Common myeloid progenitor, CD34-positive (primary cell): ENCODE measurements around the gene FAM221A.
"Not testable (repeated sequence)": the region's sequence is repeated elsewhere in the genome, so short reads cannot be mapped to it uniquely, and the experiment has no call there.

ENCODE experiments used
- CTCF ChIA-PET: fragments of 350-600 bp; sonication (Branson Sonifier 250); formaldehyde crosslinking; loops from one replicate; lab custom pipeline; 2021; ENCODE audit warnings: antibody characterized with exemption; lab: Charles Lee
- POLR2A ChIA-PET: fragments of 350-600 bp; sonication (Branson Sonifier 250); formaldehyde crosslinking; loops from one replicate; lab custom pipeline; 2021; ENCODE audit warnings: antibody characterized with exemption; lab: Charles Lee
- DNase-seq, 3 donors: peaks; one replicate each; pipeline versions ENCODE4 v3.0.0 to v3.0.0-alpha.2; 2013
- H3K27ac ChIP-seq, 2 experiments: 1 replicate in 1 of 2; 2 replicates in 1 of 2; pipeline ENCODE4 v1.7.0; 2013; ENCODE audit warnings: inconsistent platforms in 2 of 2, low read length in 2 of 2, mild to moderate bottlenecking in 2 of 2, low read depth in 1 of 2, moderate library complexity in 1 of 2; ENCODE audit not compliant: severe bottlenecking in 2 of 2, insufficient read depth in 1 of 2, poor library complexity in 1 of 2
- H3K27me3 ChIP-seq, 5 experiments: replicated peaks in 2 of 5; 1 replicate in 3 of 5; 2 replicates in 2 of 5; pipeline versions ENCODE4 v1.6.1 to v1.7.0; 2013; ENCODE audit warnings: low read length in 4 of 5, mild to moderate bottlenecking in 2 of 5, moderate library complexity in 2 of 5, inconsistent platforms in 1 of 5; ENCODE audit not compliant: insufficient read depth in 5 of 5, control insufficient read depth in 4 of 5
- H3K36me3 ChIP-seq, 4 experiments: 1 replicate in 2 of 4; 2 replicates in 2 of 4; pipeline versions ENCODE4 v1.6.1 to v1.7.0; 2013; ENCODE audit warnings: low read length in 3 of 4, control low read depth in 1 of 4, mild to moderate bottlenecking in 1 of 4; ENCODE audit not compliant: control insufficient read depth in 4 of 4, insufficient read depth in 4 of 4
- H3K4me1 ChIP-seq, 4 experiments: 1 replicate in 3 of 4; 2 replicates in 1 of 4; pipeline versions ENCODE4 v1.6.1 to v1.7.1; 2013; ENCODE audit warnings: low read length in 3 of 4, mild to moderate bottlenecking in 3 of 4, control low read depth in 1 of 4, inconsistent platforms in 1 of 4, moderate library complexity in 1 of 4; ENCODE audit not compliant: control insufficient read depth in 4 of 4, insufficient read depth in 4 of 4; ENCODE audit errors: control extremely low read depth in 1 of 4
- H3K4me3 ChIP-seq, 7 experiments: 1 replicate in 4 of 7; 2 replicates in 3 of 7; pipeline versions ENCODE4 v1.5.1 to v1.7.0; 2013; ENCODE audit warnings: mild to moderate bottlenecking in 7 of 7, low read length in 6 of 7, moderate library complexity in 6 of 7, inconsistent platforms in 2 of 7, low read depth in 2 of 7, control low read depth in 1 of 7; ENCODE audit not compliant: insufficient read depth in 4 of 7, control insufficient read depth in 1 of 7; ENCODE audit errors: extremely low read depth in 1 of 7
- H3K9me3 ChIP-seq, 5 experiments: 1 replicate in 4 of 5; 2 replicates in 1 of 5; pipeline versions ENCODE4 v1.6.1 to v1.7.1; 2013; ENCODE audit warnings: low read length in 4 of 5, mild to moderate bottlenecking in 2 of 5, inconsistent platforms in 1 of 5, low read depth in 1 of 5, moderate library complexity in 1 of 5; ENCODE audit not compliant: control insufficient read depth in 4 of 5, insufficient read depth in 2 of 5; ENCODE audit errors: control extremely low read depth in 1 of 5
- WGBS: methylation state at CpG from one replicate; pipeline ENCODE4 v1.1.5; 2013; ENCODE audit not compliant: insufficient coverage; 5-methylcytosine and 5-hydroxymethylcytosine counted together

Gene FAM221A

DNA sequence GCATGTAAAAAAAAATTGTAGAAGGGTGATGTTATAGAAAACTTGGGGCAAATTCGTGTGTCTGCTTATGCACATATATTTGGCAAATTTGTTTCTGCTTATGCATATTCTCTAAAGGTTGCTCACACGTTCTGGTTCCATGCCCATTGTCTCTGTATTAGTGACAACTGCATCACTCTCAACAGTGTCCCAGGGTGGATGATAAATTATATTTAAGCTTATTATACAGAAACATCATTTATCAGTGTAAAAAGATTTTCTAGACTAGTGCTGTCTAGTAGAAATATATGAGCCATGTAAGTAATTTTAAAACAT is 34.1 kb downstream of the FAM221A start:
- no peaks in the 10 kb centered on the region for H3K36me3 ChIP-seq
- POLR2A ChIA-PET = no interaction called here
- H3K27ac ChIP-seq = no peak overlapping the region
- no peak for DNase-seq
- CTCF ChIA-PET = interaction anchor here (1.0 to 3.3 kb wide), 8 partner anchors 14 to 168 kb away, joined by 3 to 46 read pairs (median 8); partner anchors contain the start of gene FAM221A
- no peaks in the 10 kb centered on the region for H3K9me3 ChIP-seq
- WGBS = no CpG with 5 or more reads among the region's 2 CpGs
- H3K4me3 ChIP-seq = no peak overlapping the region
- H3K4me1 ChIP-seq = no peaks in the 10 kb centered on the region
- no peaks in the 10 kb centered on the region for H3K27me3 ChIP-seq

DNA sequence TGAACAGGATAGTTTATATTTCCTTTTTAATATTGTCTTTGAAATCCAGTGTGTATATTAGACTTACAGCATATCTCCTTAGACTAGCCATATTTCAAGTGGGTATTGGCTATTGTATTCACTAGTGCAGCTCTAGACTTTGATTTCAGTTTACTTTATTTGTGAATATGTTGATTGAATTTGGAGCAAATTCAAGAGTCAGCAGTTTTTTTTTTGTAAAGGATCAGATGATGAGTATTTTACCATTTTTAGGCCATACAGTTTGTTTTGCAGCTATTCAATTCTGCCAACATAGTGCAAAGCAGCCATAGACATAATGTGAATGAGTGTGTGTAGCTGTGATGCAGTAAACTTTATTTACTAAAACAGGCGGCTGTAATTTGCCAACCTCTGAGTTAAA is 34.6 kb downstream of the FAM221A start:
- Histone ChIP-seq H3K9me3 (no peaks in the 10 kb centered on the region), H3K27ac (no peak overlapping the region), H3K4me3 (no peak overlapping the region), H3K36me3 (no peaks in the 10 kb centered on the region), H3K27me3 (no peaks in the 10 kb centered on the region), H3K4me1 (no peaks in the 10 kb centered on the region)
- ChIA-PET CTCF (interaction anchor here (1.2 to 3.3 kb wide), 8 partner anchors 18 to 168 kb away, joined by 3 to 46 read pairs (median 8); partner anchors contain the start of gene FAM221A), POLR2A (no interaction called here)
- 100% methylated on average over 1 of the region's 1 CpG for WGBS
- no peak for DNase-seq

DNA sequence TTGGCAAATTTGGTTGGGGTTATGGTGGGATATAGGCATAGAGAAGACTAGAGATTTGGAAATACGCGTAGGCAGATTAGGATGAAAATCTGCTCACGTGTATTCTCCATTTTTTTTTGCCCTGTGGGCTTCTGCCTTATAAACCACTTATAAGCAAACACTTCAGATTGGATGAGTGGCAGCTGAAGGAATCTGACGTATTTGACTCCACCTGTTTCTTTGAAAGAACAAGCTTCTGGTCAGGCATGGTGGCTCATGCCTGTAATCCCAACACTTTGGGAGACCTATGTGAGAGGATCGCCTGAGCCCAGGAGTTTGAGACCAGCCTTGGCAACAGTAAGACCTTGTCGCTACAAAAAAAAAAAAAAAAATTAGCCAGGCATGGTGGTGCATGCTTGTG is 35.1 kb downstream of the FAM221A start:
- Histone ChIP-seq H3K4me3 (no peak overlapping the region), H3K27me3 (no peaks in the 10 kb centered on the region), H3K27ac (no peak overlapping the region), H3K36me3 (no peaks in the 10 kb centered on the region), H3K4me1 (no peaks in the 10 kb centered on the region), H3K9me3 (no peaks in the 10 kb centered on the region)
- DNase-seq = no peak
- CTCF ChIA-PET = interaction anchor here (0.6 to 3.3 kb wide), 7 partner anchors 9 to 169 kb away, joined by 3 to 46 read pairs (median 4); no protein-coding TSS in a partner anchor
- WGBS = 95% methylated on average over 4 of the region's 6 CpGs
- POLR2A ChIA-PET = interaction anchor here (0.5 kb wide), 1 partner anchor 84 kb away, joined by 3 read pairs; no protein-coding TSS in a partner anchor

DNA sequence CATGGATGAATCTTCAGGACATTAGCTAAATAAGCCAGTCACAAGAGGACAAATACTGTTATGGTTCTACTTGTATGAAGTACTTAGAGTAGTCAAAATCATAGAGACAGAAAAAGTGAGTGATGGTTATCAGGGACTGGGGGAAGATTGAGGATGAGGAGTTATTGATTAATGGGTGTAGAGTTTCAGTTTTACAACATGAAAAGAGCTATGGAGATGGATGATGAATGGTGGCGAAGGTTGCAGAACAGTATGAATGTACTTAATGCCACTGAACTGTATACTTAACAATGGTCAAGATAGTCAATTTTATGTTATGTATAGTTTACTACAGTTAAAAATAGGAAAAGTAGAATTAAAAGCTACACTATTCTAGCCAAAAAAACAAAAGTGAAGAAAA is 37.8 kb downstream of the FAM221A start:
- H3K27ac ChIP-seq = no peak overlapping the region
- WGBS = no CpG with 5 or more reads among the region's 1 CpG
- no peaks in the 10 kb centered on the region for H3K36me3 ChIP-seq
- ChIA-PET CTCF (interaction anchor here (0.5 to 1.4 kb wide), 6 partner anchors 8 to 168 kb away, joined by 3 to 4 read pairs (median 3); partner anchors contain the start of gene STK31), POLR2A (no interaction called here)
- H3K4me1 ChIP-seq = no peaks in the 10 kb centered on the region
- H3K4me3 ChIP-seq = no peak overlapping the region
- no peaks in the 10 kb centered on the region for H3K9me3 ChIP-seq
- DNase-seq = no peak
- H3K27me3 ChIP-seq = no peaks in the 10 kb centered on the region

DNA sequence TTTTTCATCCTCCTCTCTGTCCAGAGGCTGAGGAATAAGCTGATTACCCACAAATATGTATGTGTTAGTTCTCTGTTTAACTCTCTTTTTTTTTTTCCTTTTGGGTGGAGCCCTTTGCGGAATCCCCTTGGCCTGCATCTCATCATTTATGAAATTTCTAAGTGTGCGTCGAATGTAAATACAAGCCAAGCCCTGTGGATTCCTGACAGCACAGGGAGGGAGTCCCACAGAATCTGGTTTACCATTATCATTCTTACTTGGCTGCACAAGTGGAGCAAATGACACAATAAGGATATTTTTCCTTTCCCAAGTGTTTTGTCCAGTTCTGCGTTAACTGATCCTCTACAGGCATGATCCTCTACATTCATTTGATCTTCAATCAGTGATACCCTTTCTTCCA is 41.5 kb downstream of the FAM221A start:
- Histone ChIP-seq H3K9me3 (no peaks in the 10 kb centered on the region), H3K4me1 (no peaks in the 10 kb centered on the region), H3K27ac (no peak overlapping the region), H3K4me3 (no peak overlapping the region), H3K27me3 (no peaks in the 10 kb centered on the region), H3K36me3 (no peaks in the 10 kb centered on the region)
- POLR2A ChIA-PET = no interaction called here
- CTCF ChIA-PET = interaction anchor here (0.9 to 1.5 kb wide), 4 partner anchors 10 to 153 kb away, joined by 3 to 5 read pairs (median 4); no protein-coding TSS in a partner anchor
- no peak for DNase-seq
- WGBS = 97% methylated on average over 3 of the region's 4 CpGs

DNA sequence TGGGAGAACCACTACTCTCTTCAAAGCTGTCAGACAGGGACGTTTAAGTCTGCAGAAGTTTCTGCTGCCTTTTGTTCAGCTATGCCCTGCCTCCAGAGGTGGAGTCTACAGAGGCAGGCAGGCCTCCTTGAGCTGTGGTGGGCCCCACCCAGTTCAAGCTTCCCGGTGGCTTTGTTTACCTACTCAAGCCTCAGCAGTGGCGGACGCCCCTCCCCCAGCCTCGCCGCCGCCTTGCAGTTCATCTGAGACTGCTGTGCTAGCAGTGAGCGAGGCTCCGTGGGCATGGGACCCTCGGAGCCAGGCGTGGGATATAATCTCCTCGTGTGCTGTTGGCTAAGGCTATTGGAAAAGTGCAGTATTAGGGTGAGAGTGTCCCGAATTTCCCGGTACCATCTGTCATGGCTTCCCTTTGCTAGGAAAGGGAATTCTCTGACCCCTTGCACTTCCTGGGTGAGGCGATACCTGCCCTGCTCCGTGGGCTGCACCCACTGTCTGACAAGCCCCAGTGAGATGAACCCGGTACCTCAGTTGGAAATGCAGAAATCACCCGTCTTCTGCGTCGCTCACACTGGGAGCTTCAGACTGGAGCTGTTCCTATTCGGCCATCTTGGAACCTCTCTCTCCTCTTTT is 42.7 kb downstream of the FAM221A start:
- DNase-seq, H3K9me3 ChIP-seq, POLR2A ChIA-PET, H3K36me3 ChIP-seq, H3K27ac ChIP-seq, H3K27me3 ChIP-seq, H3K4me1 ChIP-seq, H3K4me3 ChIP-seq: not testable (repeated sequence)
- CTCF ChIA-PET = interaction anchor here (0.8 kb wide), 1 partner anchor 9 kb away, joined by 3 read pairs; no protein-coding TSS in a partner anchor
- WGBS = 97% methylated on average over 18 of the region's 21 CpGs

DNA sequence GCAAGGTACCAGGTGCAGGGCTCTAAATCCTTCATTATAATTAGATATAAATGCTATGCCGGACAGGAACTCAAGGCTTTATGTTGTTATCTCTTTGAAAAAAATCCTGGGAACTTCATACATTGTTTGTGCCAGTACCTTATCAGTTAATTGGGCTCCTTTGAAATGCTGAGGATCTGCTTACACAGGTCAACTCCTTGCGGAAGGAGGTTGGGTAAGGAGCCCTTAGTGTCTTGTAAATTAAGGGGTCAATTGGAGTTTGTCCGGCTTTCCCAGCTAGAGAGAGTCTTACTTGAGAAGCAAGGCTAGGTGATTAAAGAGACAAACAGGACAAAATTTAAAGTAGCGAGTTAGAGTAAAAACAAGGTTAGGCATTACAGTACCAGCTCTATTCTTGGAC is 44.1 kb downstream of the FAM221A start:
- POLR2A ChIA-PET = not testable (repeated sequence)
- CTCF ChIA-PET = interaction anchor here (0.8 to 1.2 kb wide), 2 partner anchors 9 to 11 kb away, joined by 3 read pairs; no protein-coding TSS in a partner anchor
- WGBS = 100% methylated on average over 1 of the region's 4 CpGs

More for the DNA sequence above, 44.1 kb downstream of the FAM221A start:
- not testable (repeated sequence) for H3K4me3 ChIP-seq, H3K4me1 ChIP-seq, H3K27me3 ChIP-seq, H3K36me3 ChIP-seq, H3K9me3 ChIP-seq, H3K27ac ChIP-seq, DNase-seq
